ENCODE results near the gene TRIM10.

GRCh38 chr6:30172681-30173080, 11.7 kb upstream of the TRIM10 start:
- TF ChIP-seq ZNF16 (tag by site-specific recombination; IDR thresholded peaks at IDR 0.05; ENCODE audit: low read depth) (no peak), ZNF274 (IDR thresholded peaks at IDR 0.05; ENCODE audit: low read length) (no peak), ZNF274 (tag by site-specific recombination; IDR thresholded peaks at IDR 0.05; ENCODE audit: borderline replicate concordance) (no peak), ZNF350 (tag by site-specific recombination; IDR thresholded peaks at IDR 0.05) (no peak), ZNF391 (tag by site-specific recombination; IDR thresholded peaks at IDR 0.05; ENCODE audit: borderline replicate concordance, low read depth) (no peak), CTCF (tag by site-specific recombination; IDR thresholded peaks at IDR 0.05) (no peak)
